Progenitor cell of endocrine pancreas (in vitro differentiated cells): ENCODE results near the gene TIMM8B. TPM values are rescaled to one million over a fixed set of nuclear protein-coding genes. Genes with fewer than 3 reads are reported as not detected.
A peak's percentile ranks its signal among the peaks of the same experiment; 100 is the strongest.

Experiments
- DNase-seq: peaks from one replicate; pipeline ENCODE4 v3.0.0; 2021; ENCODE audit warnings: low spot score; ENCODE audit not compliant: unreplicated experiment
- H3K27ac Mint-ChIP-seq: 2 replicates; pipeline ENCODE4 v1.8.0; 2021; ENCODE audit warnings: mild to moderate bottlenecking, moderate library complexity, mixed read lengths
- H3K27me3 Mint-ChIP-seq: 2 replicates; pipeline ENCODE4 v1.8.0; 2021; ENCODE audit warnings: mixed read lengths
- H3K36me3 Mint-ChIP-seq: 2 replicates; pipeline ENCODE4 v1.8.0; 2022; ENCODE audit warnings: mixed read lengths; ENCODE audit not compliant: insufficient read depth
- H3K4me1 Mint-ChIP-seq: 2 replicates; pipeline ENCODE4 v1.8.0; 2021; ENCODE audit warnings: low read depth, mixed read lengths
- H3K4me3 Mint-ChIP-seq: 2 replicates; pipeline ENCODE4 v1.8.0; 2021; ENCODE audit warnings: low read depth, mild to moderate bottlenecking, moderate library complexity, mixed read lengths
- H3K9me3 Mint-ChIP-seq: 2 replicates; pipeline ENCODE4 v1.8.0; 2021; ENCODE audit warnings: low read depth, mixed read lengths
- total RNA-seq: library from RNA; stranded (reverse); gene quantifications from 2 replicates; pipeline ENCODE4 v1.2.1, GENCODE V29; 2021
- TF ChIP-seq, protein P1 (sequence below): fragments of 200-600 bp; sonication (generic); IDR thresholded peaks from one replicate; pipeline ENCODE4 v1.5.0; 2021; ENCODE audit warnings: antibody characterized with exemption, mild to moderate bottlenecking; ENCODE audit not compliant: unreplicated experiment

The TIMM8B gene
- total RNA-seq, 1 donor from 2014 or later, result 71.2 TPM

DNA sequence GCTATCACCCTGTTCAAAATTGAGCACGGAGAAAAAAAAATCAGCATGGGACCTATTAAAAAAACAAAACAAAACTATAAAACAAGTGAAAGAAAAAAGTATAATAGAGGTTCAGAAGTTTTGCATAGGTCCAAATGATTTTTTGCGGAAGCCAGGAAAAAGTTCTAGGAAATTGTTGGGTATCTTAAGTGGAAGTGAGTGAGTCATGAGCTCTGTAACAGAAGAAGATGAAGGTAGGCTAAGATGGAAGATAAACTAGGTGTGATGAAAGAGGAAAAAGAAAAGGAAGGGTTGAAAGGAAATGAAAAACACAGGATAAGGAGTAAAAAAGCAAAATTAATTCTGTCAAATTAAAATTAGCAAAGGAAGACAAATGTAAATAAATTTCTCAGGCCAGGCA is 27.9 kb upstream of the TIMM8B start:
- no peaks in the 10 kb centered on the region for H3K4me1 Mint-ChIP-seq
- H3K27me3 Mint-ChIP-seq, result no peaks in the 10 kb centered on the region
- TF ChIP-seq, protein P1, sequence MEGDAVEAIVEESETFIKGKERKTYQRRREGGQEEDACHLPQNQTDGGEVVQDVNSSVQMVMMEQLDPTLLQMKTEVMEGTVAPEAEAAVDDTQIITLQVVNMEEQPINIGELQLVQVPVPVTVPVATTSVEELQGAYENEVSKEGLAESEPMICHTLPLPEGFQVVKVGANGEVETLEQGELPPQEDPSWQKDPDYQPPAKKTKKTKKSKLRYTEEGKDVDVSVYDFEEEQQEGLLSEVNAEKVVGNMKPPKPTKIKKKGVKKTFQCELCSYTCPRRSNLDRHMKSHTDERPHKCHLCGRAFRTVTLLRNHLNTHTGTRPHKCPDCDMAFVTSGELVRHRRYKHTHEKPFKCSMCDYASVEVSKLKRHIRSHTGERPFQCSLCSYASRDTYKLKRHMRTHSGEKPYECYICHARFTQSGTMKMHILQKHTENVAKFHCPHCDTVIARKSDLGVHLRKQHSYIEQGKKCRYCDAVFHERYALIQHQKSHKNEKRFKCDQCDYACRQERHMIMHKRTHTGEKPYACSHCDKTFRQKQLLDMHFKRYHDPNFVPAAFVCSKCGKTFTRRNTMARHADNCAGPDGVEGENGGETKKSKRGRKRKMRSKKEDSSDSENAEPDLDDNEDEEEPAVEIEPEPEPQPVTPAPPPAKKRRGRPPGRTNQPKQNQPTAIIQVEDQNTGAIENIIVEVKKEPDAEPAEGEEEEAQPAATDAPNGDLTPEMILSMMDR, result no peak
- H3K4me3 Mint-ChIP-seq, result no peak overlapping the region
- no peak for DNase-seq
- H3K27ac Mint-ChIP-seq, result no peak overlapping the region
- H3K36me3 Mint-ChIP-seq, result peaks cover 2% of the 10 kb centered on the region
- peaks cover 7% of the 10 kb centered on the region for H3K9me3 Mint-ChIP-seq

DNA sequence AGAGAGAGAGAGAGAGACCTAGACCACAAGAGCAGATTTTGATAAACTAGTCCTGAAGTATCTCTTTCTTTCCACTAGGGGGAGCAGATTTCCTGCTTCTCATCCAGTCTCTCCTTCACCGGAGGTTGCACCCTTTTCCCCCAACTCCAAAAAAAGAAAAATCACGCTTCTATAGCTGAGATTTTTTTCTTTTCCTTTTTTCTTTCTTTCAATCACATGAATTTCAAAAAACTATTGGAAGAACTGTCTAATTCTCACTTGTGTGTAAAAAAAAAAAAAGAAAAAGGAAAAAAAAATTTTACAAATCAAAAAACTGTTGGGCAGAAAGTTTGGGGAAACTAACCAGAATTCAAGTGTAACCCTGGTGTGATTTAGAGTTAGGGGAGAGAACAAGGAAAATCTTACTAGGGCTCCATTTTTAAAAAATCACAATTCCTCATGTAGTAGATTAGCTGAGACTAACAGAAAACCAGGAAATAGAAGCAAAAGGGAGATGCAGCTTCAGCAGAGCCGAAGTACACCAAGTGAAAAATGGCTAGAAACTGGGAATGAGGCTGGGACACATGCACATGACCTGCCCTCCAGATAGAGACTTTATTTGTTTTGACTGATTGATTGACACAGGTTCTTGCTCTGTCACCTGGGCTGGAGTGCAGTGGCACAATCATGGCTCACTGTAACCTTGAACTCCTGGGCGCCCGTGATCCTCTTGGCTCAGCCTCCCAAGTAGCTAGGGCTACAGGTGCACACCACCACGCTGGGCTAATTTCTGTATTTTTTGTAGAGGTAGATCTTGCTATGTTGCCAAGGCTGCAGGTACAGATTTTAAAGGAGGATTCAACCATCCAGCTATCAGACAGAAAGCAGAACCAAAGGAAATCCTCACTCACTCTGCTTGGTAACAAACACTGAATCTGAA is 27.2 kb upstream of the TIMM8B start:
- Mint-ChIP-seq H3K4me3 (no peak overlapping the region), H3K27me3 (no peaks in the 10 kb centered on the region), H3K36me3 (peaks cover 2% of the 10 kb centered on the region), H3K27ac (no peak overlapping the region), H3K9me3 (peaks cover 7% of the 10 kb centered on the region), H3K4me1 (no peaks in the 10 kb centered on the region)
- TF ChIP-seq, protein P1, result peak; percentile 82
- DNase-seq, result no peak

DNA sequence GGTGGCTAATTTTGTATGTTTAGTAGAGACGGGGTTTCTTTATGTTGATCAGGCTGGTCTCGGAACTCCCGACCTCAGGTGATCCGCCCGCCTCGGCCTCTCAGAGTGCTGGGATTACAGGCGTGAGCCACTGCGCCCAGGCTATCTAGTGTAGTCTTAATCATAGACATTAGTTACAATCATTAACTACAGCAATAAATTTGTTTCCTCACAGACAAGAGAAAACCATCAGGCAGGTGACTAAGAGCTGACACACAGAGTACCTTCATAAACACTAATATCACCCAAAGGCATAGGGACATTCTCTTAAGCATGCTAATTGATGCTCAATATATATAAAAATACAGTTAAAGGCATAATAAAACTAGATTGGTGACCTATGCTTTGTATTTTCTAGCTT is 19.5 kb upstream of the TIMM8B start:
- TF ChIP-seq, protein P1, result no peak

DNA sequence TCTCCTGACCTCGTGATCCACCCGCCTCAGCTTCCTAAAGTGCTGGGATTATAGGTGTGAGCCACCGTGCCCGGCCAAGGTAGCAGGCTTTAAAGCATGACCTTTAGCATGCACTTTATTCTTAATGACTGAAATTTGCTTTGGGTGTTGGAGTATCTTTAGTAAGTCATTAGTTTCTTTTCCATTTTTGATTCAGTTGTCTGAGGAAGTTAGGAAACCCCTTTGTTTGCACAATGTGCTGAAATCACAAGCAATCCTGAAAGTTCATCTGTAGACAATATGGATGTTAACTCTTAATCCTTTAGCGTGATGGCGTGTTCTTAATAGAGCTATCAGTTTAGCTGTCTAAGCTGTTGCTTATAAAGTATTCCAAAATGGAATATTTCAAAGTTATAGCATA is 16.9 kb upstream of the TIMM8B start:
- DNase-seq, result no peak
- H3K27ac Mint-ChIP-seq, result no peak overlapping the region
- H3K9me3 Mint-ChIP-seq, result no peaks in the 10 kb centered on the region
- no peaks in the 10 kb centered on the region for H3K36me3 Mint-ChIP-seq
- H3K4me3 Mint-ChIP-seq, result no peak overlapping the region
- H3K4me1 Mint-ChIP-seq, result no peaks in the 10 kb centered on the region
- H3K27me3 Mint-ChIP-seq, result no peaks in the 10 kb centered on the region
- TF ChIP-seq, protein P1, result no peak

More for the DNA sequence above, 19.5 kb upstream of the TIMM8B start:
- H3K36me3 Mint-ChIP-seq, result peaks cover 2% of the 10 kb centered on the region
- H3K4me1 Mint-ChIP-seq, result no peaks in the 10 kb centered on the region
- peaks cover 7% of the 10 kb centered on the region for H3K9me3 Mint-ChIP-seq
- H3K27ac Mint-ChIP-seq, result no peak overlapping the region
- no peak overlapping the region for H3K4me3 Mint-ChIP-seq
- no peaks in the 10 kb centered on the region for H3K27me3 Mint-ChIP-seq
- DNase-seq, result no peak

DNA sequence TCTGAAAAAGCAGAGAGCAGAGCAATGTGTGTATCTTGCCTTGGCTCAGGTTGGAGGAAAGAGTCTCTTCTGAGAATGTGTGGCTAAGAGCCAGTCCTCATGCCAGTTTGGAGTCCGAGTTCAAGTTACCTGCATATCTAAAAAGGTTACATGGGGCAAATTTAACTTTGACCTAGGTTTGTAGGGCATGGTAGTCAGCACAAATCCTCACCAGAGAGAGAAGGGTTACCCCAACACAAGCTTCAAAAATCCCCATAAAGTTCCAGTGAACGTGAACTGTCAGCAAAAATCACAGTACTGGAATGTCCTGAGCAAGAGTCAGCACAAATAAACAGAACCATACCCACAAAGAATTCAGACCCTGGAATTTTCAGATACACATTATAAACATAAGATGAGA is 13.9 kb upstream of the TIMM8B start:
- Mint-ChIP-seq H3K36me3 (no peaks in the 10 kb centered on the region), H3K9me3 (no peaks in the 10 kb centered on the region), H3K27ac (no peak overlapping the region), H3K4me3 (no peak overlapping the region), H3K27me3 (no peaks in the 10 kb centered on the region), H3K4me1 (no peaks in the 10 kb centered on the region)
- TF ChIP-seq, protein P1, result no peak
- DNase-seq, result no peak
